HG03039 (cell line): ENCODE results near the gene VSIG2.
"Not testable (repeated sequence)": the region's sequence is repeated elsewhere in the genome, so short reads cannot be mapped to it uniquely, and the experiment has no call there.

ENCODE experiments used
- ATAC-seq: cut with Tn5 transposase; IDR thresholded peaks from one replicate; pipeline ENCODE4 v1.9.1; 2021; ENCODE audit warnings: mild to moderate bottlenecking, moderate library complexity; ENCODE audit not compliant: unreplicated experiment

The VSIG2 gene, protein sequence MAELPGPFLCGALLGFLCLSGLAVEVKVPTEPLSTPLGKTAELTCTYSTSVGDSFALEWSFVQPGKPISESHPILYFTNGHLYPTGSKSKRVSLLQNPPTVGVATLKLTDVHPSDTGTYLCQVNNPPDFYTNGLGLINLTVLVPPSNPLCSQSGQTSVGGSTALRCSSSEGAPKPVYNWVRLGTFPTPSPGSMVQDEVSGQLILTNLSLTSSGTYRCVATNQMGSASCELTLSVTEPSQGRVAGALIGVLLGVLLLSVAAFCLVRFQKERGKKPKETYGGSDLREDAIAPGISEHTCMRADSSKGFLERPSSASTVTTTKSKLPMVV

DNA sequence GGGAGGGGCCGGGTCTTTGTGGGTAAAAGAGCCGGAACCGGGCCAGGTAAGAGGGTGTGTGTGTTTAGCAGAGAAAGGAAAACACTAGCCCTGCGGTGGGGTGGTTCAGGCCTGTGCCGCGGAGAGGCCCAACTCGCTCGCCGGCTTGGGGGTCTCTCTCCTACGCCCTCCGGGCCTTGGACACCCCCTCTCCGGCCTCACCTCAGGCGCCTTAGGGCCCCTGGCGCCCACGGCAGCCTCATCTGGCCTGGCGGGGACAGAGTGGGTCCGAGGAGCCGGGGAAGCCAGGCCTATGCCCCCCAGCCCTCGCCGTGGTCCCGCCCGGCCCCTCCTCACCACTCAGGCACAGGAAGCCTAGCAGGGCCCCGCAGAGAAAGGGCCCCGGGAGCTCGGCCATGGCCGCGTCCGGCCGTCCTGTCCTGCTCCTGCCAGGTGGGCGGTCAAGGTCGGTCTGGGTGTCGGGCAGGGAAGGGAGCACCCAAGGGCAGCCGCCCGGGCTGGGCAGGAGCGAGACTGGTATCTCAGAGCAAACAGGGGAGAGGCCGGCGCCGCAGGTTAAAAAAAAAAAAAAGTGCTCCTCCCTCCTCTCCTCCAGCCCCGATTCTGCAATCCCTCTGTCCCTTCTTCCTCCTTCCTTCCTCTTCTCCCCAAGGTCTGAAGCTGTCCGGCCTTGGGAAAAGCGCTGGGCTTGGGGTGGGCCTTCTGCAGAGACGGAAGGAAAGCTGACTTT, at the start of gene VSIG2:
VSIG2 (minus strand) TSS at position 515 of the 730 bp plus-strand sequence; CDS start at position 397, 118 bp downstream.
- no peak for ATAC-seq

DNA sequence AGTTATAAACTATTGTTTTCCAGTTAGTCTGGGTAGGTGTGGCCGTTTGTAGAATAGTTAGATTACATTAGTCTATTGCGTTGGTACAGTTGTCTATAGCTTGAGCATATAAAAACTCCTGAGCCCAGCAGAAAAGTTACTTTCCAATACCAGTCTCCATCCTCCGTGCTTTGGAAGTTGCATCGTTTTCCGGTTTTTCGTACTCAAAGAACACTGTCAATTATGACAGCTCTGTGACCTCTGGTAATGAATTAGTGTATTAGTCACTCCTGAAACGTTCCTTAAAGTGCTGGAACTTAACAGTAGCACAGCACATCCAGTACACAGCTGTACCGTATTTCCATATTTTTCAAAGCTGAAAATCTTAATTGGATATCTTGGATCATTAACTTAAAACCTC, 49.0 kb upstream of the VSIG2 start:
- ATAC-seq = no peak

DNA sequence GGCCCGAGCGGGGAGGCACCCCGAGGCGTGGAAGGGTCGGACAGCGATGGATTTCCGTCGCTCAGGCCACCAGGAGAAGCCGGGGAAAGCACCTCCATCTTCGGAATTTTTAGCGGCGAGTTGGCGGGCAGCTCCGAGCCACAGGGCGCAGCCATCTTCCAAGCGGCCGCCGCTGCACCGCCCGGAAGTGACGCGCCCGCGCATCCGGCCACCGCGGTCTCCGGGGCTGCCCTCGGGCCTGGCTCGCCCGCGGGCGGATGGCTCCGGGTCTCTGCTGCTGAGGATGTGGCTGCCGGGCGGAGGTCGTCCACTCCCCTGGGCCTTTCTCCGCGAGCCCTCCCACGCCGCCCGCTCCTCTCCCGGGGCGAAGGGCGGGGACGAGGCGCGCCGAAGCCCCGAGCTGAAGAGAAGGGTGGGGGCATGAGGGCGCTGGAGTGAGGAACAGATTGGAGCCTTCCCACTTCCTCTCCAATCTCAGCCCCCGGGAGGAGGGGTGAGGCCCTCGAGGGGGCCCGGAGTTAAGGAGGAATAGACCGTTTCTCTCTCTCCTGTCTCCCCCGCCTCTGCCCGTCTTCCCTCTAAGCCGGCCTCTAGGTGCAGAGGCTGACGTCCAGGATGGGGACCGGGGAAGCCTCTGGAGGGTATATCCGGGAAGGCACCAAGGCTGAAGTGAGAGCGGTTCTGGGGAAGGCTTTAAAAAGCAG, 48.3 kb upstream of the VSIG2 start, which contains the start of gene MSANTD2:
MSANTD2 (minus strand) TSS at position 181 of the 704 bp plus-strand sequence; CDS start at position 155, 26 bp downstream.
- peak; percentile 91 for ATAC-seq

- peak; percentile 24 for ATAC-seq
Observed at GRCh38 chr11:124799348-124800225, 47.5 kb upstream of the VSIG2 start.

DNA sequence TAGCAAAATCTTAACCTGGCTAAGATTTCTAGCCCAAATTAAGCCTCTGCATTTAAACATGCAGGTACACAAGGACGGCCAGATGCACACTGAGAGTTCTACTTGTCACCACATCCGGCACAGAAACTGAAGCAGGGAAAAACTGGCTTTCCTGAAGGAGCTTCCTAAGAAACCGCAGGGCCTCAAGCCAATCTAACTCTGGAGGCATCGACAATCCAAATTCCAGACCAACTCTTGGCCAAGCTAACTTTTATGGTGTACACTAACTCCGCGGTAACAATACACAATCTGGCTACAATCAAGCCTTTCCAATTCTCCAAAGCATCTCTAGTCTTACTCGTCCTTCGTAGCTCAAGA, 46.9 kb upstream of the VSIG2 start:
- no peak for ATAC-seq

GRCh38 chr11:124796312-124796711, 44.3 kb upstream of the VSIG2 start:
- no peak for ATAC-seq

- peak; percentile 64 for ATAC-seq
Observed at GRCh38 chr11:124793466-124794278, 41.6 kb upstream of the VSIG2 start.

GRCh38 chr11:124791626-124792341, 39.7 kb upstream of the VSIG2 start:
- no peak for ATAC-seq

- no peak for ATAC-seq
Observed at GRCh38 chr11:124788521-124788920, 36.5 kb upstream of the VSIG2 start.

DNA sequence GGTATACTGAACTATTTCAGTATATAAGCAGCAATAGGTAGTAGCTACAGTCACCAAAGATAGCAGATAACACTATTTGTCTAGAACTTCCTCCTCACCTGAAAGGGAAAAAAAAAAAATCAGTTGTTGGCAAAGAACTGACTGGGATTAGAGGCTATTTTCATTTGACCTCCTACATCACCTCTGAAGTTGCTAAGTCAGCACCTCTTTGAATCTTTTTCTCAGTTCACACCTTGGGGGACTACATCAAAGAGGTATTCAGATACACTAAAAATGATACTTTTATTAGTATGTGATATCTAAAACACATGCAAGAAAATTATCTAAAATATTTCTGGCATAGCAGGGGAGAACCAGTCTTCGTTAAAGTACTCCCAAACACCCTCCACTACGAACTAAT, 32.0 kb upstream of the VSIG2 start:
- ATAC-seq = no peak

DNA sequence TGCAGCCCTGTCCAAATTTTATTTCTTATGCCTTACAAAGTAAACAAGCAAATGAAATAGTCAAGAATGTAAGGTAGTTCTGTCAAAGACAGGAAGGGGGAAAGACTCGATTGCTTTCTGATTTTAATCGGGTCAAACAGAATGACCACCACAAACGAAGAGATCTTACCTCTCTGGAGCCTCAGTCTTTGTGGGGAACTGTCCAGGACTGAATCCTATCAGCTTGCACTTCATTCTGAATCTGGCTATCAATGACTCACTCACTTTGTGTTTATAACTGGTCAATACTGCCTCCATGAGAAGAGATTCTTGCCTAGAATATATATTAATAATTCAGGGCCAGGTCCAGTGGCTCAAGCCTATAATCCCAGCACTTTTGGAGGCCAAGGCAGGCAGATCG, 30.9 kb upstream of the VSIG2 start:
- no peak for ATAC-seq

DNA sequence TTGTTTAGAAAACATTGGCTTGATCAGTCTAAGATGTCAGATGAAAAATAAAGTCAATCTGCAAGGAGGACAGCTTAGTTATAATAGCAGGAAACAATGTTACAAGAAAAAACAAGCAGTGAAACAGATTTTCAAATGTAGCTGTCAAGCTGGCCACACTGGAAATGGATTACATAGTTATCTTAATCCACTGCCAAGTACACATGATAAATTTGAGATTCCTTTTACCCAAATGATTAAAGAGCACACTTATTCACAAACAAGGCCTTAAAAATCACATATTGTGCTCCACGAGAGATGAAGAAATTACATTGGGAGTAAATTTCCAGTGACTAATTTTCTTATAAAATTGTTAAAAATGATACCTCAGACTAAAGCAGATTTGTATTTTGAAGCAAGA, 27.5 kb upstream of the VSIG2 start:
- no peak for ATAC-seq

GRCh38 chr11:124778281-124778680, 26.2 kb upstream of the VSIG2 start:
- ATAC-seq = no peak

- no peak for ATAC-seq
Observed at GRCh38 chr11:124776865-124777645, 25.0 kb upstream of the VSIG2 start.

GRCh38 chr11:124770959-124771358, 18.9 kb upstream of the VSIG2 start:
- ATAC-seq = not testable (repeated sequence)

GRCh38 chr11:124769806-124770774, 18.0 kb upstream of the VSIG2 start:
- no peak for ATAC-seq

- no peak for ATAC-seq
Observed at GRCh38 chr11:124768914-124769313, 16.9 kb upstream of the VSIG2 start.
